ENCODE data around the gene TDP1. TPM values are rescaled to one million over a fixed set of nuclear protein-coding genes. Genes with fewer than 3 reads are reported as not detected.

Gene TDP1
- total RNA-seq, 4 donors from 2014 or later: 2.0 to 5.0 (median 3.8) TPM

- ATAC-seq (peak in 1 of 2 donors; percentile 36), DNase-seq (peak in 1 of 2 donors; percentile 15)
- no peaks in the 10 kb centered on the region for H3K36me3 ChIP-seq
- peaks cover 3 to 11% of the 10 kb centered on the region in 2 donors for H3K4me1 ChIP-seq
- H3K27ac ChIP-seq: no peak overlapping the region
- in situ Hi-C loops (cut with MboI; ENCODE audit: low sequenced_read_pairs in 4 of 4) (loop anchor here (5.0 to 25.0 kb wide), 8 partner anchors 475 to 1250 kb away; no protein-coding TSS in a partner anchor), intact Hi-C loops (cut with DNase I; ENCODE audit: low total_unique reads) (loop anchor here (10.0 kb wide), 1 partner anchor 738 kb away; no protein-coding TSS in a partner anchor)
- no peaks in the 10 kb centered on the region for H3K27me3 ChIP-seq
- TF ChIP-seq CTCF (IDR thresholded peaks at IDR 0.05 in 4 of 5, conservative IDR thresholded peaks at IDR 0.05 in 1 of 5) (no peak), POLR2A (IDR thresholded peaks at IDR 0.05) (no peak)
- H3K4me3 ChIP-seq: no peak overlapping the region
- H3K9me3 ChIP-seq: no peaks in the 10 kb centered on the region
Measured at GRCh38 chr14:89912667-89913211, 43.0 kb upstream of the TDP1 start.

GRCh38 chr14:89915114-89915878 is 40.4 kb upstream of the TDP1 start:
- H3K36me3 ChIP-seq: no peaks in the 10 kb centered on the region
- peak; percentile 73 to 74 for ATAC-seq
- no peaks in the 10 kb centered on the region for H3K9me3 ChIP-seq
- TF ChIP-seq CTCF (IDR thresholded peaks at IDR 0.05 in 4 of 5, conservative IDR thresholded peaks at IDR 0.05 in 1 of 5): peak; percentile 75 to 95 (median 92)
- TF ChIP-seq POLR2A (IDR thresholded peaks at IDR 0.05): no peak
- intact Hi-C loops (cut with DNase I; ENCODE audit: low total_unique reads) (loop anchor here (1.0 to 10.0 kb wide), 3 partner anchors 740 to 888 kb away; no protein-coding TSS in a partner anchor), in situ Hi-C loops (cut with MboI; ENCODE audit: low sequenced_read_pairs in 4 of 4) (loop anchor here (5.0 to 25.0 kb wide), 7 partner anchors 478 to 1253 kb away; no protein-coding TSS in a partner anchor)
- no peak overlapping the region for H3K27ac ChIP-seq
- no peak overlapping the region for H3K4me3 ChIP-seq
- DNase-seq: peak; percentile 19 to 40
- H3K4me1 ChIP-seq: peaks cover 3 to 11% of the 10 kb centered on the region in 2 donors
- no peaks in the 10 kb centered on the region for H3K27me3 ChIP-seq

- H3K9me3 ChIP-seq: no peaks in the 10 kb centered on the region
- no peaks in the 10 kb centered on the region for H3K27me3 ChIP-seq
- DNase-seq (no peak), ATAC-seq (no peak)
- in situ Hi-C loops (cut with MboI; ENCODE audit: low sequenced_read_pairs in 4 of 4) (loop anchor here (5.0 to 25.0 kb wide), 7 partner anchors 481 to 1256 kb away; no protein-coding TSS in a partner anchor), intact Hi-C loops (cut with DNase I; ENCODE audit: low total_unique reads) (loop anchor here (5.0 to 10.0 kb wide), 2 partner anchors 744 to 876 kb away; no protein-coding TSS in a partner anchor)
- no peak overlapping the region for H3K4me3 ChIP-seq
- no peaks in the 10 kb centered on the region for H3K36me3 ChIP-seq
- TF ChIP-seq POLR2A (IDR thresholded peaks at IDR 0.05) (no peak), CTCF (IDR thresholded peaks at IDR 0.05 in 4 of 5, conservative IDR thresholded peaks at IDR 0.05 in 1 of 5) (no peak)
- H3K27ac ChIP-seq: no peak overlapping the region
- H3K4me1 ChIP-seq: peaks cover 0 to 3% of the 10 kb centered on the region in 2 donors
Measured at GRCh38 chr14:89918721-89919120, 37.0 kb upstream of the TDP1 start.

GRCh38 chr14:89920056-89920455 is 35.7 kb upstream of the TDP1 start:
- Histone ChIP-seq H3K27me3 (no peaks in the 10 kb centered on the region), H3K4me3 (no peak overlapping the region), H3K4me1 (peaks cover 9 to 10% of the 10 kb centered on the region in 2 donors), H3K36me3 (no peaks in the 10 kb centered on the region), H3K9me3 (no peaks in the 10 kb centered on the region), H3K27ac (no peak overlapping the region)
- intact Hi-C loops (cut with DNase I; ENCODE audit: low total_unique reads): no loop called here
- ATAC-seq (no peak), DNase-seq (no peak)
- in situ Hi-C loops (cut with MboI; ENCODE audit: low sequenced_read_pairs in 4 of 4): loop anchor here in 3 of 4 donors (25.0 kb wide), 3 partner anchors 483 to 1258 kb away; no protein-coding TSS in a partner anchor
- TF ChIP-seq POLR2A (IDR thresholded peaks at IDR 0.05) (no peak), CTCF (IDR thresholded peaks at IDR 0.05 in 4 of 5, conservative IDR thresholded peaks at IDR 0.05 in 1 of 5) (no peak)
